ENCODE results near the gene MATCAP1. TPM values are rescaled to one million over a fixed set of nuclear protein-coding genes. Genes with fewer than 3 reads are reported as not detected.
A peak's percentile ranks its signal among the peaks of the same experiment; 100 is the strongest.

The MATCAP1 gene
- total and polyA plus RNA-seq, 8 donors: 4.8 to 55.6 (median 14.7) TPM

DNA sequence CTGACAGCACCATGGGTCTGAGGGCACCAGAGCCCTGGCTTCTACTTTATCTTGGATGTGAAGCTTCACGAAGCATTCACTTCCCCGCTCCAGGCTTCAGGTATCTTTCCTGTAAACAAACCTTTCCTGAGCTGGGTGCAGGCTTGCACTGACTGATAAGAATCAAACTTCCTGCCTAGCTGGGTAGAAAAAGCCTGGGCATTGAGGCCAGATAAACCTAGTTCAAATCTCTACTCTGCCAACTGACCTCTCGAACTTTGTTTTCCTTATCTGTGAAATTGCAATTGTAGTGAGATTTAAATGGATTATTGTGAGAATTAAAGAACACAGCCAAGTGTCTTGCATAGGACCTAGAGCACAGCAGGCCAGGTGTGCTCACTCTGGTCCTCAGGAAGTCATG, 40.2 kb upstream of the MATCAP1 start:
- TF ChIP-seq, protein P1, sequence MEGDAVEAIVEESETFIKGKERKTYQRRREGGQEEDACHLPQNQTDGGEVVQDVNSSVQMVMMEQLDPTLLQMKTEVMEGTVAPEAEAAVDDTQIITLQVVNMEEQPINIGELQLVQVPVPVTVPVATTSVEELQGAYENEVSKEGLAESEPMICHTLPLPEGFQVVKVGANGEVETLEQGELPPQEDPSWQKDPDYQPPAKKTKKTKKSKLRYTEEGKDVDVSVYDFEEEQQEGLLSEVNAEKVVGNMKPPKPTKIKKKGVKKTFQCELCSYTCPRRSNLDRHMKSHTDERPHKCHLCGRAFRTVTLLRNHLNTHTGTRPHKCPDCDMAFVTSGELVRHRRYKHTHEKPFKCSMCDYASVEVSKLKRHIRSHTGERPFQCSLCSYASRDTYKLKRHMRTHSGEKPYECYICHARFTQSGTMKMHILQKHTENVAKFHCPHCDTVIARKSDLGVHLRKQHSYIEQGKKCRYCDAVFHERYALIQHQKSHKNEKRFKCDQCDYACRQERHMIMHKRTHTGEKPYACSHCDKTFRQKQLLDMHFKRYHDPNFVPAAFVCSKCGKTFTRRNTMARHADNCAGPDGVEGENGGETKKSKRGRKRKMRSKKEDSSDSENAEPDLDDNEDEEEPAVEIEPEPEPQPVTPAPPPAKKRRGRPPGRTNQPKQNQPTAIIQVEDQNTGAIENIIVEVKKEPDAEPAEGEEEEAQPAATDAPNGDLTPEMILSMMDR (IDR thresholded peaks at IDR 0.05): no peak
- Histone ChIP-seq H3K4me1 (peaks cover 0 to 9% (median 6%) of the 10 kb centered on the region in 3 donors), H3K4me3 (no peak overlapping the region), H3K36me3 (peaks cover 0 to 4% (median 0%) of the 10 kb centered on the region in 3 donors), H3K27ac (no peak overlapping the region), H3K27me3 (no peaks in the 10 kb centered on the region), H3K9me3 (no peaks in the 10 kb centered on the region)
- intact Hi-C loops (cut with DNase I): no loop called here
- 18 to 29% methylated on average over 3 of the region's 3 CpGs for WGBS, 2 donors
- DNase-seq (no peak), FAIRE-seq (no peak), ATAC-seq (no peak)

DNA sequence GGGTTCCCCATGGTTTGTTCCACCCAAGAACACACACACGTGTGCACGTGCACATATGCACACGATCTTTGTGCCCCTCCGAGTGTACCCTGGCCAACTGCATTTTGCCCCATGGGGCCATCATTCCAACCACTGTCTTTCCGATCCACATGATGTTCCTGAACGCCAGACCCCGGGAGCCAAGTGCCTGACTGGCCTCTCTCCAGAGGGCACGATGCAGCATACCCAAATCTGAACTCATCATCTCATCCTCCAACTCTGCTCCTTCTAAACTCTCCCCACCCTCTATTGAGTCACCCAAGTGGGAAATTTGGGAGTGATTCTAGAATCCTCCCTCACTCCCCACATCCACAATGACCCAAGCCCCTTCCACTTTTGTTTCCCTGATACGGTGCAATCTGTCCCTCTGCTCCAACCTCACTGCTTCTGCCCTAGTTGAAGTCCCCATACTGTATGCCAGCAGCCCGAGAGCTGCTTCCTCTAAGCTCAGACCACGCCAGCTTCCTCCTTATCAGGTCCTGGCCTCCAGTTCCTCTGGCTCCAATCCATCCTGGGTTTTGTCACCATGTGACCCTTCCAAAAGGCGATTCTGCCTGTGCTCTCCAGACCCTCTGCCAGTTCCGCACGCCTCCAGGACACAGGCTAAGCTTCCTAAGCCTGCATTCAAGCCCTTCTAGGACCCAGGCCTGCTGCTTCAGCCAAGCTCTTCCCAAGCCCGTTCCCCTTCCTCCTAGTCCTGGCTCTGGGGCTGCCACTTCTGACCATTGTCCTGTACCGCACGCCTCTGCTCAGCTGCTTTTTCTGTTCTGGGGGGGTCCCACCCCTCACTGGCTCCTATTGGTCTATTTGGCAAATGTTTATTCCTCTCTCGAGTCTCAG, 33.1 kb upstream of the MATCAP1 start:
- Histone ChIP-seq H3K4me1 (peaks cover 20 to 23% (median 23%) of the 10 kb centered on the region in 3 donors), H3K9me3 (no peaks in the 10 kb centered on the region), H3K4me3 (no peak overlapping the region), H3K27ac (no peak overlapping the region), H3K27me3 (no peaks in the 10 kb centered on the region), H3K36me3 (no peaks in the 10 kb centered on the region)
- WGBS, 2 donors: 78% methylated on average over 18 of the region's 18 CpGs
- TF ChIP-seq, protein P1 (IDR thresholded peaks at IDR 0.05): no peak
- DNase-seq (peak in 1 of 6 donors; percentile 45), ATAC-seq (peak in 2 of 4 donors; percentile 27 to 58), FAIRE-seq (no peak)
- intact Hi-C loops (cut with DNase I): no loop called here

DNA sequence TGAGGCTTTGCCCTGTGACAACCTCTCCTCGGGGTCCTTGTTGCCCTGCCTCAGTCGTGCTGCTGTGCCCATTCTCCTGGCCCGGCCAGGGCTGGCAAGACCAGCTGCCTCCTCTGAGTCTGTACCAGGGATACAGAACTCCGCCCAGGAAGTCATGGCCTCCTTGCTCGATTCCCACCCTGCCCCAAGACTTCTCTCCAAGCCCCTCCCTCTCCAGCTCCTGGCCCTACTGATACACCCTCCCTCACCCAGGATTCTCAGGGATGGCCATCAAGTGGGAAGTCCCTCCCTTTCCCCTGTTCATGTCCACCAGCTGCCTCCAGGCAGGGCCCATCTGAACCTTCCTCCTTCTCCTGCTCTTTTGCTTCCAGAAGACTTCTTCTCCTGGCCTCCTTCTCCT, 31.9 kb upstream of the MATCAP1 start:
- DNase-seq (no peak), ATAC-seq (no peak), FAIRE-seq (no peak)
- Histone ChIP-seq H3K4me1 (peaks cover 20 to 23% (median 23%) of the 10 kb centered on the region in 3 donors), H3K4me3 (no peak overlapping the region), H3K27me3 (no peaks in the 10 kb centered on the region), H3K9me3 (no peaks in the 10 kb centered on the region), H3K36me3 (no peaks in the 10 kb centered on the region), H3K27ac (no peak overlapping the region)
- intact Hi-C loops (cut with DNase I): no loop called here
- TF ChIP-seq, protein P1 (IDR thresholded peaks at IDR 0.05): no peak
- 76 to 89% methylated on average over 5 of the region's 5 CpGs for WGBS, 2 donors

- H3K4me1 ChIP-seq: peaks cover 20 to 23% (median 23%) of the 10 kb centered on the region in 3 donors
- WGBS, 2 donors: 37 to 41% methylated on average over 8 of the region's 8 CpGs
- no peak overlapping the region for H3K4me3 ChIP-seq
- intact Hi-C loops (cut with DNase I): no loop called here
- TF ChIP-seq, protein P1 (IDR thresholded peaks at IDR 0.05): no peak
- FAIRE-seq: no peak
- no peaks in the 10 kb centered on the region for H3K27me3 ChIP-seq
- H3K27ac ChIP-seq: peak overlapping the region; percentile 51 to 69 (median 61)
- peak; percentile 69 to 90 (median 79) for ATAC-seq
- H3K9me3 ChIP-seq: no peaks in the 10 kb centered on the region
- no peaks in the 10 kb centered on the region for H3K36me3 ChIP-seq
- peak in 4 of 6 donors; percentile 62 to 76 (median 73) for DNase-seq
Observed at GRCh38 chr16:67213197-67214019, 29.6 kb upstream of the MATCAP1 start.
